ENCODE data around the gene OCA2. TPM values are rescaled to one million over a fixed set of nuclear protein-coding genes. Genes with fewer than 3 reads are reported as not detected.

The OCA2 gene
- total RNA-seq, 1 experiment from 2014 or later: 0.31 TPM

DNA sequence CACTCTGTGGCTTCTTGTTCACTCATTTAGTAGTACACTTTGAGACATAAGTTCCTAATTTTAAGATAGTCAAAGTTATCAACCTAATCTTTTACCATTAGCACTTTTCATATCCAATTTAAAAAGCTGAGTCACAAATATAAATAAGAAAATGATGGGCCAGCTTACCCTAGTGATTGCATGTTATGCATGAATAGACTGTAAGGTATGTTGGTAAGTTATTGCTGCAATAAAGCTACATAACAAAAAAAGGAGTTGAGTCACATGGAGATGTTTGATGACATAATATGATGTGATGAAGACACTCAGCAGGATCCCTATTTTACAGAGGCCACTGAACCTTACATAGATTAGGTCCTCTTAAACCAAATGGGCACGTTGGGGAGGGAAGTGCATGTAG, 161.3 kb downstream of the OCA2 start:
- Histone ChIP-seq H2AFZ (ENCODE audit: low read length) (no peak overlapping the region), H3K27ac (ENCODE audit: insufficient read length, low read depth, low read length) (no peak overlapping the region), H2BK12ac (ENCODE audit: insufficient read length, low read depth, low read length) (no peak overlapping the region), H4K20me1 (ENCODE audit: control insufficient read depth, insufficient read depth, insufficient read length) (no peaks in the 10 kb centered on the region), H3K9me3 (ENCODE audit: control insufficient read depth, low read depth, low read length) (no peaks in the 10 kb centered on the region), H3K18ac (ENCODE audit: insufficient read length, low read depth, low read length) (no peak overlapping the region), H2BK5ac (ENCODE audit: insufficient read length, low read length) (no peak overlapping the region), H3K79me2 (ENCODE audit: insufficient read depth, low read length) (no peaks in the 10 kb centered on the region), H3K4me2 (ENCODE audit: insufficient read depth, insufficient read length, low read length) (no peak overlapping the region), H3K9ac (ENCODE audit: extremely low read depth, insufficient read length, low read length) (no peak overlapping the region), H3K79me1 (ENCODE audit: insufficient read depth, low read depth, low read length, poor library complexity, severe bottlenecking) (no peaks in the 10 kb centered on the region), H3T11ph (ENCODE audit: low read length) (no peak overlapping the region), H2BK20ac (ENCODE audit: low read depth, low read length, poor library complexity, severe bottlenecking) (no peak overlapping the region), H4K8ac (replicated peaks; ENCODE audit: insufficient read length, low read depth, low read length) (no peak overlapping the region), H4K5ac (ENCODE audit: insufficient read length, low read depth, low read length) (no peak overlapping the region), H3K4ac (ENCODE audit: low read depth, low read length) (no peak overlapping the region), H3K14ac (ENCODE audit: insufficient read depth, low read length) (no peak overlapping the region), H3K23ac (ENCODE audit: insufficient read length, low read depth, low read length) (no peak overlapping the region), H3K27me3 (ENCODE audit: insufficient read depth, low read length) (no peaks in the 10 kb centered on the region), H4K91ac (ENCODE audit: insufficient read length, low read depth, low read length) (no peak overlapping the region), H2BK120ac (ENCODE audit: low read depth, low read length, poor library complexity, severe bottlenecking) (no peak overlapping the region), H3K4me1 (ENCODE audit: insufficient read depth, low read length) (peaks cover 7% of the 10 kb centered on the region), H2BK15ac (ENCODE audit: low read depth, low read length) (no peak overlapping the region), H2AK5ac (ENCODE audit: insufficient read length, low read length) (no peak overlapping the region), H3K23me2 (ENCODE audit: insufficient read length, low read depth, low read length, poor library complexity, severe bottlenecking) (no peaks in the 10 kb centered on the region), H3K56ac (ENCODE audit: insufficient read length, low read depth, low read length) (no peak overlapping the region)
- Mint-ChIP-seq H3K36me3 (ENCODE audit: insufficient read depth in 1 of 3, low read depth in 3 of 3) (peaks cover under 1 to 7% (median 6%) of the 10 kb centered on the region in 3 experiments; a peak in 4 of 7 replicates), H3K4me3 (no peak overlapping the region), H3K27ac (no peak overlapping the region), H3K4me1 (peaks cover 15 to 27% of the 10 kb centered on the region in 2 experiments), H3K27me3 (ENCODE audit: low read depth) (no peaks in the 10 kb centered on the region), H3K9me3 (peaks cover 7 to 8% of the 10 kb centered on the region in 2 experiments)
- no peak for DNase-seq
- TF ChIP-seq, protein P1, sequence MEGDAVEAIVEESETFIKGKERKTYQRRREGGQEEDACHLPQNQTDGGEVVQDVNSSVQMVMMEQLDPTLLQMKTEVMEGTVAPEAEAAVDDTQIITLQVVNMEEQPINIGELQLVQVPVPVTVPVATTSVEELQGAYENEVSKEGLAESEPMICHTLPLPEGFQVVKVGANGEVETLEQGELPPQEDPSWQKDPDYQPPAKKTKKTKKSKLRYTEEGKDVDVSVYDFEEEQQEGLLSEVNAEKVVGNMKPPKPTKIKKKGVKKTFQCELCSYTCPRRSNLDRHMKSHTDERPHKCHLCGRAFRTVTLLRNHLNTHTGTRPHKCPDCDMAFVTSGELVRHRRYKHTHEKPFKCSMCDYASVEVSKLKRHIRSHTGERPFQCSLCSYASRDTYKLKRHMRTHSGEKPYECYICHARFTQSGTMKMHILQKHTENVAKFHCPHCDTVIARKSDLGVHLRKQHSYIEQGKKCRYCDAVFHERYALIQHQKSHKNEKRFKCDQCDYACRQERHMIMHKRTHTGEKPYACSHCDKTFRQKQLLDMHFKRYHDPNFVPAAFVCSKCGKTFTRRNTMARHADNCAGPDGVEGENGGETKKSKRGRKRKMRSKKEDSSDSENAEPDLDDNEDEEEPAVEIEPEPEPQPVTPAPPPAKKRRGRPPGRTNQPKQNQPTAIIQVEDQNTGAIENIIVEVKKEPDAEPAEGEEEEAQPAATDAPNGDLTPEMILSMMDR (conservative IDR thresholded peaks at IDR 0.05): no peak
- no CpG with 5 or more reads among the region's 1 CpG for WGBS (ENCODE audit: extremely low coverage, insufficient read length, low lambda C conversion rate)

Measured in H9 (cell line).